RWPE1 (cell line): ENCODE measurements around the gene CACNA1A.
"Not testable (repeated sequence)": the region's sequence is repeated elsewhere in the genome, so short reads cannot be mapped to it uniquely, and the experiment has no call there.

Experiments
- CTCF ChIA-PET: fragments of 350-600 bp; sonication (Branson Sonifier 250); formaldehyde crosslinking; extraction: SDS; loops from one replicate; lab custom pipeline; 2021; lab: Yijun Ruan, JAX
- POLR2A ChIA-PET: fragments of 400-600 bp; formaldehyde crosslinking; extraction: SDS; loops from one replicate; lab custom pipeline; 2020; ENCODE audit warnings: antibody characterized with exemption; ENCODE audit not compliant: low non-redundant PET; lab: Yijun Ruan, JAX
- DNase-seq: peaks from one replicate; pipeline ENCODE4 v3.0.0; 2012; ENCODE audit warnings: low spot score
- H3K27ac ChIP-seq: fragments of 450-650 bp; 2 replicates; pipeline ENCODE4 v1.5.1; 2017
- CTCF ChIP-seq: fragments of 450-650 bp; conservative IDR thresholded peaks from 2 replicates; pipeline ENCODE4 v1.5.1; 2017; ENCODE audit warnings: low read depth, mild to moderate bottlenecking

The CACNA1A gene

GRCh38 chr19:13541554-13541953 is 35.3 kb upstream of the CACNA1A start:
- H3K27ac ChIP-seq: no peak overlapping the region
- ChIA-PET POLR2A (no interaction called here), CTCF (interaction anchor here (0.7 kb wide), 1 partner anchor 115 kb away, joined by 3 read pairs; no protein-coding TSS in a partner anchor)
- DNase-seq: no peak
- TF ChIP-seq CTCF: no peak

GRCh38 chr19:13539332-13539731 is 33.1 kb upstream of the CACNA1A start:
- ChIA-PET CTCF (no interaction called here), POLR2A (no interaction called here)
- TF ChIP-seq CTCF: no peak
- DNase-seq: no peak
- H3K27ac ChIP-seq: no peak overlapping the region

GRCh38 chr19:13538601-13539253 is 32.4 kb upstream of the CACNA1A start:
- no peak for DNase-seq
- CTCF ChIA-PET: no interaction called here
- POLR2A ChIA-PET: no interaction called here
- no peak for TF ChIP-seq CTCF
- H3K27ac ChIP-seq: no peak overlapping the region

- CTCF ChIA-PET: no interaction called here
- POLR2A ChIA-PET: no interaction called here
- TF ChIP-seq CTCF: no peak
- H3K27ac ChIP-seq: no peak overlapping the region
- DNase-seq: no peak
Measured at GRCh38 chr19:13537454-13537853, 31.2 kb upstream of the CACNA1A start.

GRCh38 chr19:13530720-13531119 is 24.4 kb upstream of the CACNA1A start:
- POLR2A ChIA-PET: no interaction called here
- no peak for TF ChIP-seq CTCF
- no peak for DNase-seq
- no peak overlapping the region for H3K27ac ChIP-seq
- CTCF ChIA-PET: interaction anchor here (0.6 kb wide), 1 partner anchor 31 kb away, joined by 5 read pairs; no protein-coding TSS in a partner anchor

- DNase-seq, POLR2A ChIA-PET, H3K27ac ChIP-seq, CTCF ChIA-PET: not testable (repeated sequence)
Measured at GRCh38 chr19:13529721-13530120, 23.4 kb upstream of the CACNA1A start.

- TF ChIP-seq CTCF: 0 out of 2 replicates have a peak, but pooled peaks have one; percentile 11
- ChIA-PET CTCF (interaction anchor here (0.5 to 0.7 kb wide), 2 partner anchors 21 to 332 kb away, joined by 3 read pairs; no protein-coding TSS in a partner anchor), POLR2A (no interaction called here)
- DNase-seq: no peak
- H3K27ac ChIP-seq: no peak overlapping the region
Measured at GRCh38 chr19:13526552-13526951, 20.3 kb upstream of the CACNA1A start.
